ENCODE results near the gene CEP112. TPM values are rescaled to one million over a fixed set of nuclear protein-coding genes. Genes with fewer than 3 reads are reported as not detected.

CEP112 gene
- total RNA-seq, 6 donors from 2014 or later, result 14.3 to 70.2 (median 31.0) TPM

- DNase-seq (no peak), ATAC-seq (ENCODE audit: low FRiP score in 2 of 2) (no peak)
- WGBS, 2 donors, result 75 to 76% methylated on average over 8 of the region's 8 CpGs
- no peaks in the 10 kb centered on the region for H3K27me3 ChIP-seq
- no peak overlapping the region for H3K4me3 ChIP-seq
- no peak for TF ChIP-seq EP300 (IDR thresholded peaks at IDR 0.05)
- TF ChIP-seq POLR2A (IDR thresholded peaks at IDR 0.05), result no peak
- TF ChIP-seq, protein P1, sequence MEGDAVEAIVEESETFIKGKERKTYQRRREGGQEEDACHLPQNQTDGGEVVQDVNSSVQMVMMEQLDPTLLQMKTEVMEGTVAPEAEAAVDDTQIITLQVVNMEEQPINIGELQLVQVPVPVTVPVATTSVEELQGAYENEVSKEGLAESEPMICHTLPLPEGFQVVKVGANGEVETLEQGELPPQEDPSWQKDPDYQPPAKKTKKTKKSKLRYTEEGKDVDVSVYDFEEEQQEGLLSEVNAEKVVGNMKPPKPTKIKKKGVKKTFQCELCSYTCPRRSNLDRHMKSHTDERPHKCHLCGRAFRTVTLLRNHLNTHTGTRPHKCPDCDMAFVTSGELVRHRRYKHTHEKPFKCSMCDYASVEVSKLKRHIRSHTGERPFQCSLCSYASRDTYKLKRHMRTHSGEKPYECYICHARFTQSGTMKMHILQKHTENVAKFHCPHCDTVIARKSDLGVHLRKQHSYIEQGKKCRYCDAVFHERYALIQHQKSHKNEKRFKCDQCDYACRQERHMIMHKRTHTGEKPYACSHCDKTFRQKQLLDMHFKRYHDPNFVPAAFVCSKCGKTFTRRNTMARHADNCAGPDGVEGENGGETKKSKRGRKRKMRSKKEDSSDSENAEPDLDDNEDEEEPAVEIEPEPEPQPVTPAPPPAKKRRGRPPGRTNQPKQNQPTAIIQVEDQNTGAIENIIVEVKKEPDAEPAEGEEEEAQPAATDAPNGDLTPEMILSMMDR (IDR thresholded peaks at IDR 0.05), result no peak
- TF ChIP-seq POLR2AphosphoS5 (IDR thresholded peaks at IDR 0.05), result no peak
- no peak overlapping the region for H3K27ac ChIP-seq
- peaks cover 0 to 11% (median 0%) of the 10 kb centered on the region in 4 donors for H3K4me1 ChIP-seq
- no peaks in the 10 kb centered on the region for H3K9me3 ChIP-seq
- H3K36me3 ChIP-seq, result no peaks in the 10 kb centered on the region
These were observed 41.3 kb upstream of the CEP112 start for GRCh38 chr17:66233023-66233753.

GRCh38 chr17:66230922-66231591, 39.1 kb upstream of the CEP112 start:
- H3K4me3 ChIP-seq, result no peak overlapping the region
- H3K27ac ChIP-seq, result peak overlapping the region in 2 of 4 donors; percentile 28 to 31
- 57 to 77% methylated on average over 4 of the region's 4 CpGs for WGBS, 2 donors
- H3K4me1 ChIP-seq, result peaks cover 0 to 11% (median 0%) of the 10 kb centered on the region in 4 donors
- ATAC-seq (ENCODE audit: low FRiP score in 2 of 2) (no peak), DNase-seq (no peak)
- H3K9me3 ChIP-seq, result no peaks in the 10 kb centered on the region
- H3K27me3 ChIP-seq, result no peaks in the 10 kb centered on the region
- TF ChIP-seq, protein P1 (IDR thresholded peaks at IDR 0.05), result no peak
- TF ChIP-seq POLR2AphosphoS5 (IDR thresholded peaks at IDR 0.05) (no peak), EP300 (IDR thresholded peaks at IDR 0.05) (no peak), POLR2A (IDR thresholded peaks at IDR 0.05) (no peak)
- H3K36me3 ChIP-seq, result no peaks in the 10 kb centered on the region

DNA sequence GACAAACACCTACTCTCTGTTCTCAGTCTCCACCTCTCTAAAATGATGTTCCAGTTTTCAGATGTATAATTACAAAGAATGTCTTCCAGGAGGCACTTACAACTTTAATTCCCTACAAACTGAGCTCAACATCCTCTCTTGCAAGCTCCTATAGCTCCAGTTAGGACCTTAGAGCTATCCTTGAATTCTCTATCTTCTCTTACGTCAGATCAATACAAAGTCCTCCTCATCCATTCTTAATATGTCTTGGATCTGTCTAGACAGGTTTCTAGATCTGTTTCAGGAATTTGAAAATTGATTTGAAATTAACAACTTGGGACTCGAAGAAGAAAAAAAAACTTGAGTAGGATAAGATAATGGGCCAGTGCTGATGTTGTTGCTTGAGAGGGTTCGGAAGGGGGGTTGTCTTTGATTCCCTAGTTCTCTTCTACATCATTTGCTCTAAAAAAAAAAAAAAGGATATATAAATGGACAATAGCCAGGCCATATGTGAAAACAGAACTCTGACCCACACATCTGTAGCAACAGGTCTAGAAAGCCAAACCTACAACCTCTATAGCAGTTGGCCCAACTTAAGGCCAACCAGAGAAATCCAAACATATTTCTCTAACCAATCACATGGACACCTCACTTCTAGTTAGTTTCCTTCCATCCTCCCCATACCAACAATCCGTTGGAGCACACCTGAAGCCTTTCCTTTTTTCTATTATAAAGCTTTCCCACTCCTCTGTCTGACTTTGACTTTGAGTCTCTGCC, 38.0 kb upstream of the CEP112 start:
- Histone ChIP-seq H3K9me3 (no peaks in the 10 kb centered on the region), H3K4me1 (peaks cover 0 to 11% (median 0%) of the 10 kb centered on the region in 4 donors), H3K4me3 (no peak overlapping the region), H3K27ac (peak overlapping the region in 1 of 4 donors; percentile 3), H3K27me3 (no peaks in the 10 kb centered on the region), H3K36me3 (no peaks in the 10 kb centered on the region)
- no peak for ATAC-seq (ENCODE audit: low FRiP score in 2 of 2)
- 82 to 83% methylated on average over 4 of the region's 4 CpGs for WGBS, 2 donors
- DNase-seq, result no peak
- TF ChIP-seq POLR2AphosphoS5 (IDR thresholded peaks at IDR 0.05) (no peak), EP300 (IDR thresholded peaks at IDR 0.05) (no peak), POLR2A (IDR thresholded peaks at IDR 0.05) (no peak)
- TF ChIP-seq, protein P1 (IDR thresholded peaks at IDR 0.05), result no peak

GRCh38 chr17:66228887-66229782, 37.2 kb upstream of the CEP112 start, which contains the start of gene APOH:
APOH (minus strand) TSS chr17:66229415; CDS start chr17:66229379, 36 bp downstream.
- H3K27ac ChIP-seq, result peak within 1 kb of the TSS in 1 of 4 donors; percentile 3

More at GRCh38 chr17:66228887-66229782, 37.2 kb upstream of the CEP112 start, which contains the start of gene APOH:
- no peak for DNase-seq
- Histone ChIP-seq H3K4me1 (peaks cover 0 to 11% (median 0%) of the 10 kb centered on the region in 4 donors), H3K36me3 (no peaks in the 10 kb centered on the region), H3K27me3 (no peaks in the 10 kb centered on the region), H3K9me3 (no peaks in the 10 kb centered on the region), H3K4me3 (no peak within 1 kb of the TSS)
- no peak for ATAC-seq (ENCODE audit: low FRiP score in 2 of 2)
- 79 to 83% methylated on average over 20 of the region's 20 CpGs for WGBS, 2 donors
- TF ChIP-seq, protein P1 (IDR thresholded peaks at IDR 0.05), result no peak
- no peak for TF ChIP-seq POLR2A (IDR thresholded peaks at IDR 0.05)
- TF ChIP-seq POLR2AphosphoS5 (IDR thresholded peaks at IDR 0.05), result no peak
